PC-3 (cell line): ENCODE results near the gene ZNF524. TPM values are rescaled to one million over a fixed set of nuclear protein-coding genes. Genes with fewer than 3 reads are reported as not detected.

Experiments
- ATAC-seq: fragments of 200-7000 bp; cut with Tn5 transposase; 2 replicates; pipeline ENCODE4 v1.9.1; 2020; ENCODE audit warnings: mild to moderate bottlenecking, moderate library complexity
- BruUV-seq: library from RNA; stranded (reverse); fragments of 400-500 nt; replicated peaks from 2 replicates; lab custom pipeline; 2021; lab: Mats Ljungman, UMichigan
- CTCF ChIA-PET: fragments of 300-600 bp; sonication (Branson Sonifier 250); formaldehyde crosslinking; loops from one replicate; lab custom pipeline; 2022; ENCODE audit warnings: antibody characterized with exemption; lab: Charles Lee
- POLR2A ChIA-PET: fragments of 300-600 bp; sonication (Branson Sonifier 250); formaldehyde crosslinking; loops from one replicate; lab custom pipeline; 2022; ENCODE audit warnings: antibody characterized with exemption; ENCODE audit not compliant: unreplicated experiment; lab: Charles Lee
- DNase-seq: peaks from one replicate; pipeline ENCODE4 v3.0.0-alpha.2; 2015
- H2AFZ ChIP-seq: fragments of 300-600 bp; sonication (generic); 2 replicates; pipeline ENCODE4 v1.6.0; 2016; ENCODE audit warnings: antibody characterized with exemption, low read length
- H3F3A ChIP-seq: fragments of 300-600 bp; sonication (generic); one replicate; pipeline ENCODE4 v1.6.0; 2017; ENCODE audit warnings: antibody characterized with exemption, low read length, control low read depth, mild to moderate bottlenecking; ENCODE audit not compliant: unreplicated experiment
- H3K27ac ChIP-seq: fragments of 300-600 bp; sonication (generic); 2 replicates; pipeline ENCODE4 v1.5.1; 2016; ENCODE audit warnings: mild to moderate bottlenecking, low read length
- H3K27me3 ChIP-seq: fragments of 300-600 bp; sonication (generic); 2 replicates; pipeline ENCODE4 v1.6.1; 2016; ENCODE audit warnings: low read length, mixed read lengths
- H3K36me3 ChIP-seq: fragments of 300-600 bp; sonication (generic); 2 replicates; pipeline ENCODE4 v1.6.1; 2016; ENCODE audit warnings: low read depth, mixed run types, low read length, mixed read lengths
- H3K4me1 ChIP-seq: fragments of 300-600 bp; sonication (generic); 2 replicates; pipeline ENCODE4 v1.5.1; 2016; ENCODE audit warnings: low read length; ENCODE audit not compliant: insufficient read depth
- H3K4me2 ChIP-seq: fragments of 300-600 bp; sonication (generic); 2 replicates; pipeline ENCODE4 v1.6.0; 2016; ENCODE audit warnings: low read length
- H3K4me3 ChIP-seq: fragments of 300-600 bp; sonication (generic); 2 replicates; pipeline ENCODE4 v1.5.1; 2016; ENCODE audit warnings: mild to moderate bottlenecking, low read length, mixed read lengths
- H3K79me2 ChIP-seq: fragments of 300-600 bp; sonication (generic); 2 replicates; pipeline ENCODE4 v1.6.1; 2017; ENCODE audit warnings: low read length, mixed read lengths
- H3K9ac ChIP-seq: fragments of 300-600 bp; sonication (generic); 2 replicates; pipeline ENCODE4 v1.6.0; 2016; ENCODE audit warnings: mild to moderate bottlenecking, low read length
- H3K9me2 ChIP-seq: fragments of 300-600 bp; sonication (generic); replicated peaks from 2 replicates; pipeline ENCODE4 v1.6.1; 2016; ENCODE audit warnings: mixed run types, low read length, mixed read lengths
- H3K9me3 ChIP-seq: fragments of 300-600 bp; sonication (generic); 2 replicates; pipeline ENCODE4 v1.6.1; 2016; ENCODE audit warnings: low read length, mixed read lengths
- H4K20me1 ChIP-seq: fragments of 300-600 bp; sonication (generic); 2 replicates; pipeline ENCODE4 v1.6.1; 2016; ENCODE audit warnings: low read length, mixed read lengths
- CTCF ChIP-seq: fragments of 300-600 bp; sonication (generic); conservative IDR thresholded peaks from 2 replicates; pipeline ENCODE4 v1.5.1; 2017; ENCODE audit warnings: antibody characterized with exemption, low read depth, mild to moderate bottlenecking, low read length
- EZH2 ChIP-seq: fragments of 300-600 bp; sonication (generic); IDR thresholded peaks from one replicate; pipeline ENCODE4 v1.6.1; 2017; ENCODE audit warnings: antibody characterized with exemption, mild to moderate bottlenecking, low read length; ENCODE audit not compliant: unreplicated experiment
- EZH2phosphoT487 ChIP-seq: fragments of 300-600 bp; sonication (generic); IDR thresholded peaks from 2 replicates; pipeline ENCODE4 v1.6.1; 2018; ENCODE audit warnings: mild to moderate bottlenecking, antibody characterized with exemption, low read length, borderline replicate concordance
- intact Hi-C: fragments of 100-400 bp; cut with micrococcal nuclease; formaldehyde crosslinking; loops from 2 replicates; pipeline ENCODE4 v1.9.0; 2023
- total RNA-seq: library from RNA; depleted of rRNA; stranded (reverse); fragments of >200 nt; gene quantifications from 2 replicates; pipeline ENCODE4 v1.2.3, GENCODE V29; 2014

ZNF524 gene
- total RNA-seq, 1 experiment from 2014 or later = 27.7 TPM

- Histone ChIP-seq H3K4me3 (peak overlapping the region; percentile 77), H3K9me2 (no peaks in the 10 kb centered on the region), H3K4me2 (peak overlapping the region; percentile 85), H3K9ac (peak overlapping the region; percentile 95), H3F3A (no peaks in the 10 kb centered on the region), H2AFZ (peak overlapping the region; percentile 91), H3K36me3 (peaks cover 4% of the 10 kb centered on the region; the same call in 1 of the 2 replicates), H3K27ac (peak overlapping the region; percentile 87), H4K20me1 (no peaks in the 10 kb centered on the region), H3K79me2 (peaks cover 12% of the 10 kb centered on the region; the same call in 1 of the 2 replicates), H3K4me1 (peaks cover 12% of the 10 kb centered on the region), H3K9me3 (no peaks in the 10 kb centered on the region), H3K27me3 (no peaks in the 10 kb centered on the region)
- ChIA-PET POLR2A (interaction anchor here (0.6 to 1.2 kb wide), 8 partner anchors 17 to 260 kb away, joined by 3 to 7 read pairs (median 4); partner anchors contain the start of gene ZNF784), CTCF (interaction anchor here (0.5 to 1.4 kb wide), 4 partner anchors 17 to 433 kb away, joined by 3 to 5 read pairs (median 4); partner anchors contain the start of gene DNAAF3)
- no TSS peak for BruUV-seq
- intact Hi-C loops = loop anchor here (1.0 to 5.0 kb wide), 4 partner anchors 12 to 42 kb away; partner anchors contain the start of genes ZNF579 and ZNF580
- DNase-seq (peak; percentile 98), ATAC-seq (peak; percentile 67)
- TF ChIP-seq CTCF = no peak
- no peak for TF ChIP-seq EZH2phosphoT487
- no peak for TF ChIP-seq EZH2
These were observed 1.2 kb upstream of the ZNF524 start for GRCh38 chr19:55598719-55599467.

- intact Hi-C loops = loop anchor here (1.0 to 5.0 kb wide), 4 partner anchors 12 to 41 kb away; partner anchors contain the start of genes ZNF579 and ZNF580
- no TSS peak for BruUV-seq
- H3K9ac ChIP-seq = peak within 1 kb of the TSS; percentile 95
- no peaks in the 10 kb centered on the region for H3K27me3 ChIP-seq
- no peaks in the 10 kb centered on the region for H4K20me1 ChIP-seq
- TF ChIP-seq EZH2 (no peak), CTCF (no peak), EZH2phosphoT487 (no peak)
- H3K9me2 ChIP-seq = no peaks in the 10 kb centered on the region
- H3K4me3 ChIP-seq = peak within 1 kb of the TSS; percentile 77
- H3K4me1 ChIP-seq = peaks cover 14% of the 10 kb centered on the region
- H3F3A ChIP-seq = peaks cover under 1% of the 10 kb centered on the region
- H3K4me2 ChIP-seq = peak within 1 kb of the TSS; percentile 90
- DNase-seq (peak; percentile 99), ATAC-seq (peak; percentile 81)
- peaks cover 4% of the 10 kb centered on the region; the same call in 1 of the 2 replicates for H3K36me3 ChIP-seq
- peak within 1 kb of the TSS; percentile 91 for H2AFZ ChIP-seq
- ChIA-PET POLR2A (interaction anchor here (0.5 to 1.2 kb wide), 10 partner anchors 13 to 1136 kb away, joined by 3 to 10 read pairs (median 4); partner anchors contain the start of genes LENG9, ZNF628 and ZNF784), CTCF (interaction anchor here (0.5 to 1.4 kb wide), 6 partner anchors 18 to 433 kb away, joined by 3 to 9 read pairs (median 4); partner anchors contain the start of genes CCDC106 and DNAAF3)
- H3K9me3 ChIP-seq = no peaks in the 10 kb centered on the region
- peaks cover 12% of the 10 kb centered on the region; the same call in 1 of the 2 replicates for H3K79me2 ChIP-seq
- H3K27ac ChIP-seq = peak within 1 kb of the TSS; percentile 87
These were observed 633 bp upstream of the ZNF524 start, which contains the start of gene FIZ1 for GRCh38 chr19:55599468-55599841. TSS of gene FIZ1 (minus strand) at chr19:55599517. CDS start at chr19:55597865, 1,652 bp downstream.
